ENCODE measurements around the gene PADI2. TPM values are rescaled to one million over a fixed set of nuclear protein-coding genes. Genes with fewer than 3 reads are reported as not detected.

The PADI2 gene
- total and polyA plus RNA-seq, 2 of the 8 experiments (the other 6 are each of a cell fraction or from before 2014, with no cell fraction given) = 1.6 to 7.5 TPM

GRCh38 chr1:17047924-17048323 is 71.3 kb downstream of the PADI2 start (continued):
- TF ChIP-seq CBX5 (IDR thresholded peaks at IDR 0.05; ENCODE audit: low read depth, low read length) (no peak), CBX8 (IDR thresholded peaks at IDR 0.05; ENCODE audit: borderline replicate concordance, low read depth, low read length) (no peak), GABPA (IDR thresholded peaks at IDR 0.05; ENCODE audit: borderline replicate concordance, insufficient read depth, low read length) (no peak), KDM5A (IDR thresholded peaks at IDR 0.05; ENCODE audit: low read length) (no peak)
